ENCODE measurements around the gene NIM1K.

GRCh38 chr5:43195670-43196265, 3.7 kb downstream of the NIM1K start:
- TF ChIP-seq EZH2 (IDR thresholded peaks at IDR 0.05; ENCODE audit: low read length, missing control alignments) (no peak), CTCF (conservative IDR thresholded peaks at IDR 0.05 in 1 of 2, IDR thresholded peaks at IDR 0.05 in 1 of 2; ENCODE audit: low read depth in 1 of 2, low read length in 2 of 2) (no peak)

All from fibroblast of lung (primary cell).